OCI-LY7 (cell line): ENCODE results near the gene IL1RAPL1. TPM values are rescaled to one million over a fixed set of nuclear protein-coding genes. Genes with fewer than 3 reads are reported as not detected.

Experiments
- BruUV-seq: library from RNA; stranded (reverse); fragments of 400-500 nt; replicated peaks from 2 replicates; lab custom pipeline; 2021; lab: Mats Ljungman, UMichigan
- CTCF ChIA-PET: fragments of 300-600 bp; sonication (Branson Sonifier 250); formaldehyde crosslinking; loops from one replicate; lab custom pipeline; 2022; ENCODE audit warnings: antibody characterized with exemption; ENCODE audit not compliant: unreplicated experiment; lab: Charles Lee
- POLR2A ChIA-PET: fragments of 300-600 bp; sonication (Branson Sonifier 250); formaldehyde crosslinking; loops from one replicate; lab custom pipeline; 2022; ENCODE audit warnings: antibody characterized with exemption; lab: Charles Lee
- DNase-seq: peaks from one replicate; pipeline ENCODE4 v3.0.0-alpha.2; 2015; ENCODE audit warnings: low spot score
- H2AFZ ChIP-seq: fragments of 200-600 bp; sonication (generic), shearing (Covaris generic); 2 replicates; pipeline ENCODE4 v1.6.1; 2014; ENCODE audit warnings: mild to moderate bottlenecking, antibody characterized with exemption, low read length, moderate library complexity
- H3K27ac ChIP-seq: fragments of 200-600 bp; sonication (generic); 2 replicates; pipeline ENCODE4 v1.5.1; 2014; ENCODE audit warnings: mixed run types, low read depth, mild to moderate bottlenecking, moderate library complexity, low read length, inconsistent platforms; ENCODE audit not compliant: poor library complexity, severe bottlenecking
- H3K36me3 ChIP-seq: fragments of 200-600 bp; sonication (generic); 2 replicates; pipeline ENCODE4 v1.6.1; 2014; ENCODE audit warnings: mild to moderate bottlenecking, antibody characterized with exemption, low read length, moderate library complexity, mixed read lengths; ENCODE audit not compliant: insufficient read depth
- H3K4me1 ChIP-seq: fragments of 200-600 bp; sonication (generic); 2 replicates; pipeline ENCODE4 v1.5.1; 2014; ENCODE audit warnings: mild to moderate bottlenecking, low read length; ENCODE audit not compliant: insufficient read depth, poor library complexity, severe bottlenecking
- H3K4me2 ChIP-seq: fragments of 200-600 bp; sonication (generic); 2 replicates; pipeline ENCODE4 v1.6.1; 2014; ENCODE audit warnings: mild to moderate bottlenecking, low read length
- H3K4me3 ChIP-seq: fragments of 200-600 bp; sonication (generic); 2 replicates; pipeline ENCODE4 v1.5.1; 2014; ENCODE audit warnings: mild to moderate bottlenecking, low read depth, low read length; ENCODE audit not compliant: poor library complexity, severe bottlenecking
- H3K79me2 ChIP-seq: fragments of 200-600 bp; sonication (generic); 2 replicates; pipeline ENCODE4 v1.6.1; 2016; ENCODE audit warnings: low read depth, mild to moderate bottlenecking, low read length, moderate library complexity, mixed read lengths; ENCODE audit not compliant: insufficient read depth
- H3K9me2 ChIP-seq: fragments of 200-600 bp; sonication (generic); 2 replicates; pipeline ENCODE4 v1.6.1; 2016; ENCODE audit warnings: mild to moderate bottlenecking, low read length, mixed read lengths; ENCODE audit not compliant: insufficient read depth
- H3K9me3 ChIP-seq: fragments of 200-600 bp; sonication (generic); 2 replicates; pipeline ENCODE4 v1.6.1; 2014; ENCODE audit warnings: mild to moderate bottlenecking, mixed run types, low read length, mixed read lengths
- H4K20me1 ChIP-seq: fragments of 200-600 bp; sonication (generic); 2 replicates; pipeline ENCODE4 v1.6.1; 2014; ENCODE audit warnings: mild to moderate bottlenecking, antibody characterized with exemption, low read length, moderate library complexity, mixed read lengths; ENCODE audit not compliant: insufficient read depth
- EZH2phosphoT487 ChIP-seq: fragments of 200-600 bp; sonication (generic); IDR thresholded peaks from 2 replicates; pipeline ENCODE4 v1.6.1; 2018; ENCODE audit warnings: low read depth, borderline replicate concordance, mild to moderate bottlenecking, mixed run types, antibody characterized with exemption, low read length, moderate library complexity, mixed read lengths
- intact Hi-C: fragments of 100-400 bp; cut with micrococcal nuclease; formaldehyde crosslinking; loops from one replicate; pipeline ENCODE4 v1.10.0; 2022; ENCODE audit not compliant: unreplicated experiment
- total RNA-seq, 2 experiments: library from RNA; depleted of rRNA in 1 of 2; stranded (reverse); fragments of >200 nt in 1 of 2; shearing (Covaris generic) in 1 of 2; gene quantifications; 2 replicates each; pipeline ENCODE4 v1.2.3, GENCODE V29; 2014 to 2022
- TF ChIP-seq, protein P1 (sequence below): fragments of 200-600 bp; sonication (generic); conservative IDR thresholded peaks from 2 replicates; pipeline ENCODE4 v1.5.1; 2014; ENCODE audit warnings: mild to moderate bottlenecking, antibody characterized with exemption, low read length, moderate library complexity, mixed read lengths

Gene IL1RAPL1
- total RNA-seq, 2 experiments from 2014 or later: not detected

DNA sequence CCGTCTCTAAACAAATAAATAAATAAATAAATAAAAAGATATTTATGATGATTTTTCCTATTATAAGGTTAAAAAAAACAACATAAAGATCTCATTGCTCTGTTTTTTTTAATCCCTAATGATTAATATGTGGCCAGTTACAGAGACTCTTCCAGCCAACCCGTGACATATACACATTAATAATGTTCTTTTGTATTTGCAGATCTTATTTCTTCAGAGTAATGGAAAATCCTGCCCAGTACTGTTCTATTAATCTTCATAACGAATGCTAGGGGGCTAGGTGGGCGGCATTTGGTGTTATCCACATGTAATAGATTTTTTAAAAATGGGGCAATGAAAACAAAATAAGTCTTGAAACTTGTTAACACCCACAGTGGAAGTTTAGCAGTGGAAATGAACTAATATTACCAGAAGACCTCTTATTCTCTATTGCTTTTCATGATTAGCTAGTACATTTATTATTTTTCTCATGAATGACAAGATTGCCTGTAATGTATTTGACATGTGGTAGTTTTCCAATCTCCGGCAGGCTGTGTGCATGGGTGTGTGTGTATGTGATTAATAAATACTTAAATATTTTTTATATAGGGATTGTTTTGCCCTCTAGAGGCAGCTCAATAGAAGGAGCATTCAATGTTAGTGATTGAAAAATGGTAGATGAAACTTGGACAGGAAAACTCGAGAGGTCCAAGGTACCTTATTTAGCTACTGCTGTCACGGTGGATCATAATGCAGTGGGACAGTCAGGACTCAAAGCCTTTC lies 457.4 kb downstream of the IL1RAPL1 start:
- no peak for DNase-seq
- intact Hi-C loops: no loop called here
- H3K4me2 ChIP-seq: no peak overlapping the region
- no peaks in the 10 kb centered on the region for H3K79me2 ChIP-seq
- H3K9me3 ChIP-seq: no peaks in the 10 kb centered on the region
- no peak overlapping the region for H3K4me3 ChIP-seq
- TF ChIP-seq, protein P1, sequence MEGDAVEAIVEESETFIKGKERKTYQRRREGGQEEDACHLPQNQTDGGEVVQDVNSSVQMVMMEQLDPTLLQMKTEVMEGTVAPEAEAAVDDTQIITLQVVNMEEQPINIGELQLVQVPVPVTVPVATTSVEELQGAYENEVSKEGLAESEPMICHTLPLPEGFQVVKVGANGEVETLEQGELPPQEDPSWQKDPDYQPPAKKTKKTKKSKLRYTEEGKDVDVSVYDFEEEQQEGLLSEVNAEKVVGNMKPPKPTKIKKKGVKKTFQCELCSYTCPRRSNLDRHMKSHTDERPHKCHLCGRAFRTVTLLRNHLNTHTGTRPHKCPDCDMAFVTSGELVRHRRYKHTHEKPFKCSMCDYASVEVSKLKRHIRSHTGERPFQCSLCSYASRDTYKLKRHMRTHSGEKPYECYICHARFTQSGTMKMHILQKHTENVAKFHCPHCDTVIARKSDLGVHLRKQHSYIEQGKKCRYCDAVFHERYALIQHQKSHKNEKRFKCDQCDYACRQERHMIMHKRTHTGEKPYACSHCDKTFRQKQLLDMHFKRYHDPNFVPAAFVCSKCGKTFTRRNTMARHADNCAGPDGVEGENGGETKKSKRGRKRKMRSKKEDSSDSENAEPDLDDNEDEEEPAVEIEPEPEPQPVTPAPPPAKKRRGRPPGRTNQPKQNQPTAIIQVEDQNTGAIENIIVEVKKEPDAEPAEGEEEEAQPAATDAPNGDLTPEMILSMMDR: no peak
- TF ChIP-seq EZH2phosphoT487: no peak
- no TSS peak for BruUV-seq
- ChIA-PET POLR2A (no interaction called here), CTCF (no interaction called here)
- no peaks in the 10 kb centered on the region for H3K36me3 ChIP-seq
- no peak overlapping the region for H3K27ac ChIP-seq
- no peaks in the 10 kb centered on the region for H3K4me1 ChIP-seq
- no peak overlapping the region for H2AFZ ChIP-seq
- H4K20me1 ChIP-seq: no peaks in the 10 kb centered on the region
- no peaks in the 10 kb centered on the region for H3K9me2 ChIP-seq

DNA sequence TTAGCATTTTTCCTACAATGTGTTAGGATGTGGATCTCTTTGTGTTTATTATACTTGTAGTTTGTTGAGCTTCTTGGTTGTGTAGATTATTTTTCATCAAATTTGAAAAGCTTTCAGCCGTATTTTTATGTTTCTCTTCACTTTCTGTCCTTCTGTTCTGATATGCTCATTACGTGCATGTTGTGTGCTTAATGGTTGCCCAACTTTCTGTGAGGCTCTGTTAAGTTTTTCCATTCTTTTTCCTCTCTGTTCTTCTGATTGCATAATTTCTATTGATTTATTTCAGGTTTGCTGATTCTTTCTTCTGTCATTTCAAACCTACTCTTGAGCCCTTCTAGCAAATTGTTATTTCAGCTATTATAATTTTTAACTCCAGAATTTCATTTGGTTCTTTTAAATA lies 478.2 kb downstream of the IL1RAPL1 start:
- intact Hi-C loops: no loop called here
- Histone ChIP-seq H3K27ac (no peak overlapping the region), H3K9me3 (no peaks in the 10 kb centered on the region), H4K20me1 (no peaks in the 10 kb centered on the region), H3K4me1 (no peaks in the 10 kb centered on the region), H3K4me2 (no peak overlapping the region), H3K9me2 (no peaks in the 10 kb centered on the region), H3K36me3 (no peaks in the 10 kb centered on the region), H3K4me3 (no peak overlapping the region), H3K79me2 (no peaks in the 10 kb centered on the region), H2AFZ (no peak overlapping the region)
- no peak for TF ChIP-seq EZH2phosphoT487
- TF ChIP-seq, protein P1: no peak
- BruUV-seq: no TSS peak
- POLR2A ChIA-PET: no interaction called here
- no peak for DNase-seq
- CTCF ChIA-PET: no interaction called here

DNA sequence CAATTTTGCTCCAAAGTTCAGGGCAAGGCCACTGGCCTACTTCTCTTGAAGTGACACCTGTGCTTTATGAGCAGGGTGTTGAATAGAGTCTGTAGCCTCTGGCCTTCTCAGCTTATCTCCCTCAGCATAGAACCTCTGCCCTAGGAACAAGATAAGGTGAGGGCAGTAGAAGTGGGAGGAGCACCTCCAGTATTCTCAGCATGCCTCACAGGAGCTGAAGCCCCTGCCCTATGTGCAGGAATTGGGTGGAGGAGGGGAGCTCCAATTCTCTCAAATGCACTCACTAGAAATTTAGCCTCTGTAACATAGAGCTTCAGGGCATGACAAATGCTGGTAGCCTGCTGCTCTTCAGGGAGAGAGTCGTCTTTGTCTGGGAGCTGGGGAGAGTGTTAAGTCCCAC lies 479.3 kb downstream of the IL1RAPL1 start:
- Histone ChIP-seq H3K4me2 (no peak overlapping the region), H3K9me2 (no peaks in the 10 kb centered on the region), H3K4me3 (no peak overlapping the region), H3K36me3 (no peaks in the 10 kb centered on the region), H3K9me3 (no peaks in the 10 kb centered on the region), H2AFZ (no peak overlapping the region), H3K4me1 (no peaks in the 10 kb centered on the region), H3K27ac (no peak overlapping the region), H3K79me2 (no peaks in the 10 kb centered on the region), H4K20me1 (no peaks in the 10 kb centered on the region)
- DNase-seq: no peak
- intact Hi-C loops: no loop called here
- POLR2A ChIA-PET: no interaction called here
- CTCF ChIA-PET: no interaction called here
- BruUV-seq: no TSS peak
- TF ChIP-seq EZH2phosphoT487: no peak
- TF ChIP-seq, protein P1: no peak
